ENCODE measurements around the gene SPOPL.
"Not testable (repeated sequence)": the region's sequence is repeated elsewhere in the genome, so short reads cannot be mapped to it uniquely, and the experiment has no call there.

The SPOPL gene

DNA sequence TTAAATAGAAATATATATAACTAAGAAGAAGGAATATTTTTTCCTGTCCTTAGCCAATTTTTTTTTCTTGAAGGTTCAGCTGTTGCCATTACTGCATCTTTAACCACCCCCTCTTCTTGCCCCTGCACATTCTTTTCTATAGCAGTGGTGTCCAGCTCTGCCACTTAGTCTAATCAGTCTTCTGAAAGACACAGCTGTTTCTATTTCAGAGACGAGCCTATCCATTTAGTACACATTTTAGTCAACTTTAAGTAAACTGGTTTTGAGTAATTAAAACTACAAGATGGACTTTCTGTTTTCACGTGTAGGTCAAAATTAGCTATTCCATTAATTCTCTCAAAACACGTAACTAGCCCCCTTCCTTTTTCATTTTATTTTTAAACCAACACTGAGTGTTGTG lies 21.0 kb downstream of the SPOPL start:
- H3K4me3 ChIP-seq (ENCODE audit: low read depth, low read length): peak overlapping the region; percentile 49
- TF ChIP-seq, protein P1, sequence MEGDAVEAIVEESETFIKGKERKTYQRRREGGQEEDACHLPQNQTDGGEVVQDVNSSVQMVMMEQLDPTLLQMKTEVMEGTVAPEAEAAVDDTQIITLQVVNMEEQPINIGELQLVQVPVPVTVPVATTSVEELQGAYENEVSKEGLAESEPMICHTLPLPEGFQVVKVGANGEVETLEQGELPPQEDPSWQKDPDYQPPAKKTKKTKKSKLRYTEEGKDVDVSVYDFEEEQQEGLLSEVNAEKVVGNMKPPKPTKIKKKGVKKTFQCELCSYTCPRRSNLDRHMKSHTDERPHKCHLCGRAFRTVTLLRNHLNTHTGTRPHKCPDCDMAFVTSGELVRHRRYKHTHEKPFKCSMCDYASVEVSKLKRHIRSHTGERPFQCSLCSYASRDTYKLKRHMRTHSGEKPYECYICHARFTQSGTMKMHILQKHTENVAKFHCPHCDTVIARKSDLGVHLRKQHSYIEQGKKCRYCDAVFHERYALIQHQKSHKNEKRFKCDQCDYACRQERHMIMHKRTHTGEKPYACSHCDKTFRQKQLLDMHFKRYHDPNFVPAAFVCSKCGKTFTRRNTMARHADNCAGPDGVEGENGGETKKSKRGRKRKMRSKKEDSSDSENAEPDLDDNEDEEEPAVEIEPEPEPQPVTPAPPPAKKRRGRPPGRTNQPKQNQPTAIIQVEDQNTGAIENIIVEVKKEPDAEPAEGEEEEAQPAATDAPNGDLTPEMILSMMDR (IDR thresholded peaks at IDR 0.05; ENCODE audit: insufficient read depth, low read depth, low read length, missing control alignments): no peak
- DNase-seq (ENCODE audit: low read depth): peak; percentile 75

DNA sequence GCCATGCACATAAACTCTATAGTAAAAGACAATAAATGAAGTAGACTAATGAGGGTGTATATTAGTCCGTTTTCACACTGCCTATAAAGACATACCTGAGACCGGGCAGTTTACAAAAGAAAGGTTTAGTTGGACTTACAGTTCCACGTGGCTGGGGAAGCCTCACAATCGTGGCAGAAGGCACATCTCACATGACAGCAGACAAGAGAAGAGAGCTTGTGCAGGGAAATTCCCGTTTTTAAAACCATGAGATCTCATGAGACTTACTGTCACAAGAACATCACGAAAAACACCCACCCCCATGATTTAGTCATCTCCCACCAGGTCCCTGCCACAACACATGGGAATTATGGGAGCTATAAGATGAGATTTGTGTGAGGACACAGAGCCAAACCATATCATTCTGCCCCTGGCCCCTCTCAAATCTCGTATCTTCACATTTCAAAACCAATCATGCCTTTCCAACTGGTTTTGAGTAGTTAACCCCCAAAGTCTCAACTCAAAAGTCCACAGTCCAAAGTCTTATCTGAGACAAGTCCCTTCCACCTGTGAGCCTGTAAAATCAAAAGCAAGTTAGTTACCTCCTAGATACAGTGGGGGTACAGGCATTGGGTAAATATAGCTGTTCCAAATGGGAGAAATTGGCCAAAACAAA lies 21.6 kb downstream of the SPOPL start:
- H3K4me3 ChIP-seq (ENCODE audit: low read depth, low read length): peak overlapping the region; percentile 49
- peak; percentile 80 for DNase-seq (ENCODE audit: low read depth)

DNA sequence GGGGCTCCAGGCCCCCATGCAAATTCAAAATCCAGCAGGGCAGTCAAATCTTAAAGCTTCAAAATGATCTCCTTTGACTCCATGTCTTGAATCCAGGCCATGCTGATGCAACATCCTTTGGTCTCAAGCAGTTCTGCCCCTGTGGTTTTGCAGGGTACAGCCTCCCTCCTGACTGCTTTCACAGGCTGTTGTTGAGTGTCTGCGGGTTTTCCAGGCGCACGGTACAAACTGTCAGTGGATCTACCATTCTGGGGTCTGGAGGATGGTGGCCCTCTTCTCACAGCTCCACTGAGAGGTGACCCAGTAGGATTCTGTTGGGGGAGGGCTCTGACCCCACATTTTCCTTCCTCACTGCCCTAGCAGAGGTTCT lies 22.1 kb downstream of the SPOPL start:
- peak; percentile 84 for DNase-seq (ENCODE audit: low read depth)

DNA sequence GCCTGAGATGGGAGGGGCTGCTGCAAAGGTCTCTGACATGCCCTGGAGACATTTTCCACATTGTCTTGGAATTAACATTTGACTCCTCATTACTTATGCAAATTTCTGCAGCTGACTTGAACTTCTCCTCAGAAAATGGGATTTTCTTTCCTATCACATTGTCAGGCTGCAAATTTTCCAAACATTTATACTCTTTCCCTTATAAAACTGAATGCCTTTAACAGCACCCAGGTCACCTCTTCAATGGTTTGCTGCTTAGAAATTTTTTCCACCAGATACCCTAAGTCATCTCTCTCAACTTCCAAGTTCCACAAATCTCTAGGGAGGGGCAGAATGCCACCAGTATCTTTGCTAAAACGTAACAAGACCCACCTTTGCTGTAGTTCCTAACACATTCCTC lies 22.8 kb downstream of the SPOPL start:
- DNase-seq (ENCODE audit: low read depth); H3K4me3 ChIP-seq (ENCODE audit: low read depth, low read length): not testable (repeated sequence)

More for the DNA sequence above, 22.1 kb downstream of the SPOPL start:
- H3K4me3 ChIP-seq (ENCODE audit: low read depth, low read length): peak overlapping the region; percentile 49

DNA sequence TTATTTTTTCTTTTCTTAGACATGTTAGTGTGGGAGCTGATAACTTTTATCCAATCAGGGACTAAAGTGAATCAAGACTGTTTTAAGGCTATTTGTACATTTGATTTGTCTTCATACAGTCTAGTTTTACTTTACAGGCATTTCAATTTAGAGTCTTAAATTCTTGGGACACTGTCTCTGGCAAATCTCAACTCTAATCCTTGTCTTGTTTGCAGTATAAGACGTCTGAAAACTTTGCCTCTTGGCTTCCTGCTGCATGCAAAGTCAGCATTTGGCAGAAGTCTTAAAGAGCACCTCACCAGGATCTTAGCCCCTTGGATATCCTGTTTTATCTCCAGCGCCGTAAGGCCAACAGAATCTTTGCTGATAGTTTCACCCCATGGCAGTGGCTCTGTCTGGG lies 30.3 kb downstream of the SPOPL start:
- no peak overlapping the region for H3K4me3 ChIP-seq (ENCODE audit: low read depth, low read length)
- TF ChIP-seq, protein P1 (IDR thresholded peaks at IDR 0.05; ENCODE audit: insufficient read depth, low read depth, low read length, missing control alignments): no peak
- no peak for DNase-seq (ENCODE audit: low read depth)

DNA sequence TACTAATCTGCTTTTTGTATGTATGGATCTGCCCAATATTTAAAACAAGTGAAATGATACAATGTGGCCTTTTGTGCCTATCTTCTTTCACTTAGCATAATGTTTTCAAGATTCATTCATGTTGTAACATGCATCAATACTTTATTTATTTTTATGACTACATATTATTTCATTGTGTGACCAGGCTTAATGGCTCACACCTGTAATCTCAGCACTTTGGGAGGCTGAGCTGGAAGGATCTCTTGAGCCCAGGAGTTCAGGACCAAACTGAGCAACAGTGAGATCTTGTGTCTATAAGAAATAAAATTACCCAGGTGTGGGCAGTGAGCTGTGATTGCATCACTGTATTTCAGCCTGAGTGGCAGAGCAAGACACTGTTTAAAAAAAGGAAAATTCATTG lies 33.2 kb downstream of the SPOPL start:
- no peak for DNase-seq (ENCODE audit: low read depth)
- no peak overlapping the region for H3K4me3 ChIP-seq (ENCODE audit: low read depth, low read length)
- TF ChIP-seq, protein P1 (IDR thresholded peaks at IDR 0.05; ENCODE audit: insufficient read depth, low read depth, low read length, missing control alignments): no peak

DNA sequence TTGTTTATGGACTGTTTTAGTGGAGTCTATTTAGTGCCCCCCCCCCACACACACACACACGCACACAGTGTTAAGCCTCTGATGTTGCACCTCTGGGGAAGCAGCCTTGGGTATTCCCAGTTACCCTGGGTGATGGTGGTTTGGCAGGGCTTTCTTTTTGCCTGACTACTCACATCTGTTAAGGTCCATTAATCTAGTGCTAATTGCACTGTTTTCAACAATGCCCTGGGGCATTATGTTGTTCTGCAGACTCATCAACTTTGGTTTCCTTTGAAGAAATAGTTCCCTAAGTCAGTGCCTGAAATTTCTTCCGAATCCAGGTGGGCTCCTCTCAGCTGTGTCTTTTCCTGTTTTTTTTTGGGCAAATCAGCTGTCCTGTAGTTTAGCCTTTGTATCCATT lies 34.7 kb downstream of the SPOPL start:
- peak; percentile 78 for DNase-seq (ENCODE audit: low read depth)
- 0 out of 2 replicates have a peak overlapping the region, but pooled peaks have one; percentile 10 for H3K4me3 ChIP-seq (ENCODE audit: low read depth, low read length)
- TF ChIP-seq, protein P1 (IDR thresholded peaks at IDR 0.05; ENCODE audit: insufficient read depth, low read depth, low read length, missing control alignments): no peak

DNA sequence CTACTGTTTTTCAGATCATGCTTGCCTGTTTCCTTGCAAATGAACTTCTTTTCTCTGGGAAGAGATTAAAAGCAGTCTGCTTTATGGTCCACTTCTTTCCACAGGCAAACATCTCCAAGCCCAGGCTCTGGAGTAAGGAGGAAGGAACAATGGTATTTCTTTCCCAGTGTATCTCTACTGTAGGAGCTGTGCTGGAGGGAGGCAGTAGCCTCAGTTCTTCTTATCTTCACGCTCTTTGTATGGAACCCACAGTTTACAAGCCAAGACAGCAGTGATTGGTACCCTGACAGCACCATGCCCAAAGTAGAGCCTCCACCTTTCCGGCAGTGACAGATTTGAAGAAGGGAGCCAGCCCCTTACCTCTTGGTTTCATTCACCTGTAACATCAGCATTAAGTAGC lies 35.2 kb downstream of the SPOPL start:
- TF ChIP-seq, protein P1 (IDR thresholded peaks at IDR 0.05; ENCODE audit: insufficient read depth, low read depth, low read length, missing control alignments): no peak
- DNase-seq (ENCODE audit: low read depth): no peak
- no peak overlapping the region for H3K4me3 ChIP-seq (ENCODE audit: low read depth, low read length)
